SK-N-SH (cell line): ENCODE results near the gene PLPP6. TPM values are rescaled to one million over a fixed set of nuclear protein-coding genes. Genes with fewer than 3 reads are reported as not detected.

Source experiments
- CTCF ChIA-PET: fragments of 300-600, 350-600 bp; formaldehyde crosslinking; extraction: SDS; loops from one replicate; lab custom pipeline; 2021; lab: Yijun Ruan, JAX
- POLR2A ChIA-PET: fragments of 350-600 bp; sonication (Branson Sonifier 250); formaldehyde crosslinking; extraction: SDS; loops from one replicate; lab custom pipeline; 2020; ENCODE audit warnings: antibody characterized with exemption, inconsistent platforms; lab: Yijun Ruan, JAX
- DNase-seq: peaks from one replicate; pipeline ENCODE4 v3.0.0; 2012
- H2AFZ ChIP-seq: fragments of 200-600 bp; sonication (generic); 2 replicates; pipeline ENCODE4 v1.8.1; 2016; ENCODE audit warnings: antibody characterized with exemption, mild to moderate bottlenecking, low read depth
- H3F3A ChIP-seq: fragments of 200-600 bp; sonication (generic); replicated peaks from 2 replicates; pipeline ENCODE3; 2016; ENCODE audit warnings: antibody characterized with exemption, mild to moderate bottlenecking; ENCODE audit not compliant: insufficient read depth
- H3K27ac ChIP-seq, 2 experiments: fragments of 200-500 bp in 1 of 2; fragments of 200-600 bp in 1 of 2; sonication (Bioruptor generic) in 1 of 2; sonication (generic), shearing (Covaris generic) in 1 of 2; 2 replicates each; pipeline versions ENCODE4 v1.5.1 to v1.6.1; 2014 to 2016; ENCODE audit warnings: low read depth in 2 of 2, inconsistent platforms in 1 of 2, low read length in 1 of 2, mild to moderate bottlenecking in 1 of 2, mixed read lengths in 1 of 2
- H3K27me3 ChIP-seq: fragments of 200-600 bp; sonication (generic), shearing (Covaris generic); 2 replicates; pipeline ENCODE4 v1.6.1; 2016; ENCODE audit warnings: mixed run types; ENCODE audit not compliant: insufficient read depth
- H3K36me3 ChIP-seq, 2 experiments: fragments of 200-500 bp in 1 of 2; fragments of 200-600 bp in 1 of 2; sonication (Bioruptor generic) in 1 of 2; sonication (generic) in 1 of 2; replicated peaks in 1 of 2; 2 replicates each; pipeline versions ENCODE3 to v1.5.1; 2014 to 2016; ENCODE audit warnings: low read length in 1 of 2, mild to moderate bottlenecking in 1 of 2; ENCODE audit not compliant: insufficient read depth in 2 of 2, control insufficient read depth in 1 of 2
- H3K4me1 ChIP-seq, 2 experiments: fragments of 200-500 bp in 1 of 2; fragments of 200-600 bp in 1 of 2; sonication (Bioruptor generic) in 1 of 2; sonication (generic), shearing (Covaris generic) in 1 of 2; 2 replicates each; pipeline versions ENCODE4 v1.5.1 to v1.6.1; 2014 to 2016; ENCODE audit warnings: low read depth in 1 of 2, low read length in 1 of 2, mixed run types in 1 of 2; ENCODE audit not compliant: insufficient read depth in 2 of 2, control insufficient read depth in 1 of 2
- H3K4me2 ChIP-seq: fragments of 200-600 bp; sonication (generic), shearing (Covaris generic); 2 replicates; pipeline ENCODE4 v1.6.1; 2017; ENCODE audit warnings: mixed run types
- H3K4me3 ChIP-seq, 2 experiments: fragments of 200-500 bp in 1 of 2; fragments of 200-600 bp in 1 of 2; sonication (Bioruptor generic) in 1 of 2; sonication (generic), shearing (Covaris generic) in 1 of 2; 2 replicates each; pipeline versions ENCODE4 v1.5.1 to v1.8.1; 2014 to 2016; ENCODE audit warnings: low read depth in 2 of 2, inconsistent platforms in 1 of 2, low read length in 1 of 2, mild to moderate bottlenecking in 1 of 2, mixed read lengths in 1 of 2, moderate library complexity in 1 of 2
- H3K79me2 ChIP-seq: fragments of 200-600 bp; sonication (generic); 2 replicates; pipeline ENCODE4 v1.8.1; 2017; ENCODE audit warnings: mild to moderate bottlenecking; ENCODE audit not compliant: insufficient read depth
- H3K9ac ChIP-seq: fragments of 200-600 bp; sonication (generic); 2 replicates; pipeline ENCODE4 v1.6.1; 2017; ENCODE audit warnings: mixed run types
- H3K9me2 ChIP-seq: fragments of 200-600 bp; sonication (generic); 2 replicates; pipeline ENCODE4 v1.6.1; 2017; ENCODE audit warnings: mixed run types
- H3K9me3 ChIP-seq: fragments of 200-600 bp; sonication (generic); 2 replicates; pipeline ENCODE4 v1.6.1; 2017; ENCODE audit warnings: mixed run types, mild to moderate bottlenecking, moderate library complexity
- H4K20me1 ChIP-seq: fragments of 200-600 bp; sonication (generic); 2 replicates; pipeline ENCODE4 v1.6.1; 2017; ENCODE audit warnings: mild to moderate bottlenecking, mixed run types; ENCODE audit not compliant: insufficient read depth
- CHD2 ChIP-seq: fragments of 150-350 bp; IDR thresholded peaks from 2 replicates; pipeline ENCODE4 v1.6.1; 2018; ENCODE audit warnings: low read length; ENCODE audit not compliant: partially characterized antibody
- EP300 ChIP-seq, 2 experiments: IDR thresholded peaks; 2 replicates each; pipeline versions ENCODE4 v1.4.0 to v1.6.1; 2012; ENCODE audit warnings: borderline replicate concordance in 1 of 2, low read depth in 1 of 2, low read length in 1 of 2
- FOSL2 ChIP-seq: IDR thresholded peaks from 2 replicates; pipeline ENCODE4 v1.4.0; 2012; ENCODE audit warnings: low read depth, mild to moderate bottlenecking, moderate library complexity, borderline replicate concordance
- FOXJ3 ChIP-seq: sonication (generic); formaldehyde crosslinking; IDR thresholded peaks from 2 replicates; pipeline ENCODE4 v1.5.1; 2020; ENCODE audit warnings: mild to moderate bottlenecking, missing genetic modification reagents
- GABPA ChIP-seq: IDR thresholded peaks from 2 replicates; pipeline ENCODE4 v1.4.0; 2012; ENCODE audit warnings: low read depth, mild to moderate bottlenecking
- GATA2 ChIP-seq: sonication (generic); formaldehyde crosslinking; IDR thresholded peaks from 2 replicates; pipeline ENCODE4 v1.5.0; 2020; ENCODE audit warnings: mild to moderate bottlenecking, missing genetic modification reagents
- MEF2A ChIP-seq: IDR thresholded peaks from 2 replicates; pipeline ENCODE4 v1.4.0; 2012; ENCODE audit warnings: low read depth, borderline replicate concordance
- MXI1 ChIP-seq: IDR thresholded peaks from 2 replicates; pipeline ENCODE4 v1.6.1; 2012; ENCODE audit warnings: mild to moderate bottlenecking, low read depth, low read length, improper control_type of control experiment
- PBX3 ChIP-seq: IDR thresholded peaks from 2 replicates; pipeline ENCODE4; 2012
- RAD21 ChIP-seq: IDR thresholded peaks from 2 replicates; pipeline ENCODE4 v1.6.1; 2012; ENCODE audit warnings: mild to moderate bottlenecking, low read length
- RCOR1 ChIP-seq: fragments of 150-350 bp; IDR thresholded peaks from 2 replicates; pipeline ENCODE4 v1.6.1; 2017; ENCODE audit warnings: antibody characterized with exemption, low read length
- REST ChIP-seq: IDR thresholded peaks from 2 replicates; pipeline ENCODE4 v1.6.1; 2012; ENCODE audit warnings: mild to moderate bottlenecking, low read depth, low read length, moderate library complexity
- RFX5 ChIP-seq: IDR thresholded peaks from 2 replicates; pipeline ENCODE4 v1.6.1; 2012; ENCODE audit warnings: mild to moderate bottlenecking, improper control_type of control experiment, low read length
- SIN3A ChIP-seq: IDR thresholded peaks from 2 replicates; pipeline ENCODE4 v1.6.1; 2012; ENCODE audit warnings: low read depth, mild to moderate bottlenecking, low read length, moderate library complexity, borderline replicate concordance
- TAF1 ChIP-seq: IDR thresholded peaks from 2 replicates; pipeline ENCODE4 v1.6.1; 2012; ENCODE audit warnings: low read depth, mild to moderate bottlenecking, low read length, moderate library complexity, borderline replicate concordance
- TCF12 ChIP-seq: IDR thresholded peaks from 2 replicates; pipeline ENCODE4 v1.4.0; 2012
- TEAD4 ChIP-seq: IDR thresholded peaks from 2 replicates; pipeline ENCODE4 v1.4.0; 2012; ENCODE audit warnings: mild to moderate bottlenecking, borderline replicate concordance; ENCODE audit not compliant: insufficient read depth
- USF1 ChIP-seq: IDR thresholded peaks from 2 replicates; pipeline ENCODE4 v1.4.0; 2012; ENCODE audit warnings: low read depth, borderline replicate concordance
- YY1 ChIP-seq: IDR thresholded peaks from 2 replicates; pipeline ENCODE4 v1.4.0; 2012; ENCODE audit warnings: low read depth, mild to moderate bottlenecking
- ZBTB33 ChIP-seq: IDR thresholded peaks from 2 replicates; pipeline ENCODE4 v1.4.0; 2012; ENCODE audit warnings: low read depth, borderline replicate concordance
- WGBS: methylation state at CpG from one replicate; pipeline ENCODE4 v1.1.6; 2017; ENCODE audit warnings: low lambda C conversion rate; 5-methylcytosine and 5-hydroxymethylcytosine counted together
- polyA plus RNA-seq, 3 experiments: library from polyadenylated mRNA; depleted of rRNA; stranded (reverse); fragments of >200 nt; gene quantifications; 2 replicates each; pipeline ENCODE4 v1.2.3, GENCODE V29; 2012
- TF ChIP-seq, protein P1 (sequence below): IDR thresholded peaks from 2 replicates; pipeline ENCODE4 v1.4.0; 2012; ENCODE audit warnings: low read depth
- TF ChIP-seq, protein P2 (sequence below): fragments of 150-350 bp; IDR thresholded peaks from 2 replicates; pipeline ENCODE4 v1.6.1; 2017; ENCODE audit warnings: antibody characterized with exemption, low read length, low read depth, borderline replicate concordance
- TF ChIP-seq, protein P3 (sequence below): fragments of 150-350 bp; IDR thresholded peaks from 2 replicates; pipeline ENCODE4 v1.6.1; 2016; ENCODE audit warnings: mild to moderate bottlenecking, low read depth, low read length

Gene PLPP6
- polyA plus RNA-seq, 1 of the 3 experiments (the other 2 are of a cell fraction): 8.8 TPM

DNA sequence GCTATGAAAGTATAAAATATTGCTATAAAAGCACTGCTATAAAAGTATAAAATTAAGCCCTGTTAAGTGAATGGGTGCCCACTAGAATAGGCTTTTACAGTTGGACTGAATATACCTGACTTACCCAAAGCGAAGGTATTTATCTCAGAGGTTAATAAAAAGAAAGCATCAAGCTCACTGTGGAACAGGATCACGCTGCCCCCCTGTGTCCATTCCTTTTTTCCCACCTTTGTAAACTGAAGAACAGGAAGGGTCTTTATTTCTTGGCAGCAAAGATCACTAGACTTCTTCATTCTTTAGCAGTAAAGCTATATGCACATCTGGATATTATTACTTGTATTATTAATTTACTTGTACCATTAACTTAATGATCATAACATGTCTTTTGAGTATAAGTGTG is 22.1 kb upstream of the PLPP6 start (continued):
- TF ChIP-seq GABPA (no peak), REST (no peak), TAF1 (no peak), CHD2 (no peak), MXI1 (no peak)

DNA sequence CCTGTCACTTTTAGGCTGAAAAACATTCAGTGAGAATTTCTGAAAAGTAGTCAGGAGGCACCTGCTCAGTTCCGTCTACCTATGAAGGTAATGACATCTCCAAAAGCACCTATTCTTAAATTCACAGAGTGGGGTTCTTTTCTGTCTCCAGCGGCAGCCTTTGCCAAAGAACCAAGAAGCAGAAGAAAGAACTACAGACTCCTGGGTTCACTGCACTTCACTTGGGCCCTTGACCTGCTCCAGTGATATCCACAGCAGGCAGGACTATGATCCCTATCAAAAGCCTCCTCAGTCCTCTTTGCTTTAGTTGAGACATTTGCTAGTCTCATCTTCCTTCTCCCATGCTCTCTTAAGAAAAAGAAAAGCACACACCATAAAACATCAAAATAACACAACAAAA is 19.7 kb upstream of the PLPP6 start:
- ChIA-PET POLR2A (no interaction called here), CTCF (no interaction called here)
- Histone ChIP-seq H3K27me3 (no peaks in the 10 kb centered on the region), H3K4me1 (no peaks in the 10 kb centered on the region), H3F3A (no peaks in the 10 kb centered on the region), H3K9me3 (no peaks in the 10 kb centered on the region), H3K27ac (no peak overlapping the region), H3K79me2 (no peaks in the 10 kb centered on the region), H3K36me3 (no peaks in the 10 kb centered on the region), H3K9me2 (no peaks in the 10 kb centered on the region), H2AFZ (no peak overlapping the region), H4K20me1 (no peaks in the 10 kb centered on the region), H3K4me2 (no peak overlapping the region), H3K9ac (no peak overlapping the region), H3K4me3 (no peak overlapping the region)
- 83% methylated on average over 2 of the region's 2 CpGs for WGBS
- no peak for DNase-seq
- TF ChIP-seq TEAD4: no peak
- TF ChIP-seq, protein P1, sequence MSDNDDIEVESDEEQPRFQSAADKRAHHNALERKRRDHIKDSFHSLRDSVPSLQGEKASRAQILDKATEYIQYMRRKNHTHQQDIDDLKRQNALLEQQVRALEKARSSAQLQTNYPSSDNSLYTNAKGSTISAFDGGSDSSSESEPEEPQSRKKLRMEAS: no peak
- no peak for TF ChIP-seq ZBTB33
- no peak for TF ChIP-seq GATA2
- no peak for TF ChIP-seq RAD21
- no peak for TF ChIP-seq PBX3
- TF ChIP-seq RCOR1: no peak
- no peak for TF ChIP-seq SIN3A
- no peak for TF ChIP-seq TCF12
- TF ChIP-seq FOXJ3 (CRISPR knock-in tag): no peak
- no peak for TF ChIP-seq USF1
- TF ChIP-seq EP300 (IDR thresholded peaks at IDR 0.05; ENCODE audit: borderline replicate concordance in 1 of 2, low read depth in 1 of 2, low read length in 1 of 2): no peak
- TF ChIP-seq RFX5: no peak
- TF ChIP-seq, protein P2, sequence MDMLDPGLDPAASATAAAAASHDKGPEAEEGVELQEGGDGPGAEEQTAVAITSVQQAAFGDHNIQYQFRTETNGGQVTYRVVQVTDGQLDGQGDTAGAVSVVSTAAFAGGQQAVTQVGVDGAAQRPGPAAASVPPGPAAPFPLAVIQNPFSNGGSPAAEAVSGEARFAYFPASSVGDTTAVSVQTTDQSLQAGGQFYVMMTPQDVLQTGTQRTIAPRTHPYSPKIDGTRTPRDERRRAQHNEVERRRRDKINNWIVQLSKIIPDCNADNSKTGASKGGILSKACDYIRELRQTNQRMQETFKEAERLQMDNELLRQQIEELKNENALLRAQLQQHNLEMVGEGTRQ: no peak
- no peak for TF ChIP-seq YY1
- TF ChIP-seq MEF2A: no peak
- TF ChIP-seq, protein P3, sequence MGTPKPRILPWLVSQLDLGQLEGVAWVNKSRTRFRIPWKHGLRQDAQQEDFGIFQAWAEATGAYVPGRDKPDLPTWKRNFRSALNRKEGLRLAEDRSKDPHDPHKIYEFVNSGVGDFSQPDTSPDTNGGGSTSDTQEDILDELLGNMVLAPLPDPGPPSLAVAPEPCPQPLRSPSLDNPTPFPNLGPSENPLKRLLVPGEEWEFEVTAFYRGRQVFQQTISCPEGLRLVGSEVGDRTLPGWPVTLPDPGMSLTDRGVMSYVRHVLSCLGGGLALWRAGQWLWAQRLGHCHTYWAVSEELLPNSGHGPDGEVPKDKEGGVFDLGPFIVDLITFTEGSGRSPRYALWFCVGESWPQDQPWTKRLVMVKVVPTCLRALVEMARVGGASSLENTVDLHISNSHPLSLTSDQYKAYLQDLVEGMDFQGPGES: no peak
- no peak for TF ChIP-seq FOSL2
